Tibial nerve (tissue), 4 donors: Measurements from ENCODE around the gene FOXD4L3.
"Not testable (repeated sequence)": the region's sequence is repeated elsewhere in the genome, so short reads cannot be mapped to it uniquely, and the experiment has no call there.

Experiments
- CTCF ChIP-seq, 5 experiments: fragments of 200-600 bp in 3 of 5; fragments of 450-650 bp in 2 of 5; sonication (generic) in 3 of 5; IDR thresholded peaks; one replicate each; pipeline ENCODE4 v1.5.1; 2016 to 2019; ENCODE audit warnings: antibody characterized with exemption in 5 of 5, mild to moderate bottlenecking in 3 of 5, moderate library complexity in 2 of 5
- EP300 ChIP-seq, 2 donors: sonication (generic); formaldehyde crosslinking; IDR thresholded peaks; one replicate each; pipeline ENCODE4 v1.6.1; 2017; ENCODE audit warnings: antibody characterized with exemption in 2 of 2, mild to moderate bottlenecking in 1 of 2

DNA sequence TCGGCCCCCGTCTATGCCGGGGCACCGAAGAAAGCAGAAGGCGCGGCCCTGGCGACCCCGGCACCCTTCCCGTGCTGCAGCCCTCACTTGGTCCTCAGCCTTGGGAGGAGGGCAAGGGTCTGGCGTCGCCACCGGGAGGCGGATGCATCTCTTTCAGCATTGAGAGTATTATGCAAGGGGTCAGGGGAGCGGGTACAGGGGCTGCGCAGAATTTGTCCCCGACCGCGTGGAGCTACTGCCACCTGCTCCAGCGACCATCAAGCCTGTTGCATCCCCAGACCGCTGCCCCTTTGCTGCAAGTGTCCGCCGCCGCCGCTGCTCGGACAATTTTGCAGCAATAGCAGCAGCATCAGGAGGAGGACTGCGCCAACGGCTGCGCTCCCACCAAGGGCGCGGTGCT is 1.1 kb downstream of the FOXD4L3 start:
- TF ChIP-seq CTCF, EP300 (IDR thresholded peaks at IDR 0.05): not testable (repeated sequence)
